ENCODE results near the gene OOSP1.

Gene OOSP1

GRCh38 chr11:59992425-59992824 lies 54.2 kb downstream of the OOSP1 start:
- H3K4me3 ChIP-seq (ENCODE audit: low read length): no peak overlapping the region
- DNase-seq (ENCODE audit: low read depth): no peak

DNA sequence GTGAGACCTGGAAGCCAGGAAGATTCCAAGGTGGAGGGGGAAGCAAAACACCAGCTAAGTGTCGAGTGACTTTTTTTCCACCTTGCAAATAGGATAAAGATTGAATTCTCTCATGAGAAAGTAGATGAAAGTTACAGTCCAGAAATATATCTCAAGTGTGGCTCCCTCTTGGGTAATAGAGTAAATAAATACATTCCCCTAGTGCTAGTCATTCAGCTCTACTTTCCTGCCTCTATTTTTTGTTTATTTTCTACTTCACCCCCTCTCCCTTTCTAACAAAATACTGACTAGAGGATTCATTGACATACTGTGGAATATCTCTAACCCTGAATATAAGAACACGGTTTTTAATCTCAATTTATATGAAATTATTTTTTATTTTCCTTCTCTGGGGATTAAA lies 59.6 kb downstream of the OOSP1 start:
- Histone ChIP-seq H3K27me3 (replicated peaks; ENCODE audit: control insufficient read depth, insufficient read depth, low read length) (no peaks in the 10 kb centered on the region), H3K4me3 (ENCODE audit: low read length) (no peak overlapping the region), H3K36me3 (ENCODE audit: control insufficient read depth, insufficient read depth, low read length, severe bottlenecking) (no peaks in the 10 kb centered on the region), H3K9me3 (ENCODE audit: control insufficient read depth, low read length) (peaks cover 7% of the 10 kb centered on the region), H3K9ac (ENCODE audit: low read length) (no peak overlapping the region), H3K4me1 (ENCODE audit: control insufficient read depth, insufficient read depth, low read length) (no peaks in the 10 kb centered on the region)
- no peak for DNase-seq (ENCODE audit: low read depth)

More at GRCh38 chr11:59992425-59992824, 54.2 kb downstream of the OOSP1 start:
- Histone ChIP-seq H3K4me1 (ENCODE audit: control insufficient read depth, insufficient read depth, low read length) (no peaks in the 10 kb centered on the region), H3K27me3 (replicated peaks; ENCODE audit: control insufficient read depth, insufficient read depth, low read length) (no peaks in the 10 kb centered on the region), H3K9me3 (ENCODE audit: control insufficient read depth, low read length) (peaks cover 9% of the 10 kb centered on the region), H3K36me3 (ENCODE audit: control insufficient read depth, insufficient read depth, low read length, severe bottlenecking) (no peaks in the 10 kb centered on the region), H3K9ac (ENCODE audit: low read length) (no peak overlapping the region)

DNA sequence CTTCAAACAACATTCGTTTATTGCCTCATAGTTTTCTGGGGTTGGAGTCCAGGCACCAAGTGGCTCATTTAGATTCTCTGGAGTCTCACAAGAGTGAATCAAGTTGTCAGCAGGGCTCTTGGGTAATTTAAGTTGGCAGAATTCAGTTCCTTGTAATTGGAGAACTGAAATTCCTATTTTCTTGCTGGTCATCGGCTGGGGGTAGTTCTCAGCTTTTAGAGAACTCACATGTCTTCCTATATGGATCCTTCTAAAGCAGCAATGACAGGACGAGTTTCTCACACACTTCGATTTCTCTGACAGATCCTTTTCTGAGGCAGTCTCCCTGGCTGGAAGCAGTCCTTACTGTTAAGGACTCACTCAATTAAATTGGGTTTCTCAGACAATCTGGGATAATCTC lies 61.5 kb downstream of the OOSP1 start:
- Histone ChIP-seq H3K4me3 (ENCODE audit: low read length) (no peak overlapping the region), H3K9me3 (ENCODE audit: control insufficient read depth, low read length) (peaks cover 7% of the 10 kb centered on the region), H3K9ac (ENCODE audit: low read length) (no peak overlapping the region), H3K4me1 (ENCODE audit: control insufficient read depth, insufficient read depth, low read length) (no peaks in the 10 kb centered on the region), H3K27me3 (replicated peaks; ENCODE audit: control insufficient read depth, insufficient read depth, low read length) (no peaks in the 10 kb centered on the region), H3K36me3 (ENCODE audit: control insufficient read depth, insufficient read depth, low read length, severe bottlenecking) (no peaks in the 10 kb centered on the region)
- DNase-seq (ENCODE audit: low read depth): no peak

DNA sequence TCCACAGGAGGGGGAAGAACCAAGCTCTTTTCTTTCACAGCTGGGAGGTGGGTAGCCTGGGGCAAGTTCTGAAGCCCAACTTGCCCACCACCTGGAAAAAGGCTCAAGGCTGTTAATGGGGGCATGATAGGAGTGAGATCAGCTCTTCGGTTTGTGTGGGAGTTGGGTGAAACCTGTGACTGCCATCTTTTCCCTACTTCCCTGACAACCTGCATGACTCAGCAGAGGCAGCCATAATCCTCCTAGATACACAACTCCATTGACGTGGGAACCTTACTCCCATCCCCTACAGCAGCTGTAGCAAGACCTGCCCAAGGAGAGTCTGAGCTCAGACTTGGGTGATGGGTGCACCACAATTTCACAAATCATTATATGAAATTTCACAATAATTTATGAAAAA lies 65.5 kb downstream of the OOSP1 start:
- Histone ChIP-seq H3K4me1 (ENCODE audit: control insufficient read depth, insufficient read depth, low read length) (no peaks in the 10 kb centered on the region), H3K9me3 (ENCODE audit: control insufficient read depth, low read length) (peaks cover 7% of the 10 kb centered on the region), H3K9ac (ENCODE audit: low read length) (no peak overlapping the region), H3K27me3 (replicated peaks; ENCODE audit: control insufficient read depth, insufficient read depth, low read length) (no peaks in the 10 kb centered on the region), H3K4me3 (ENCODE audit: low read length) (no peak overlapping the region), H3K36me3 (ENCODE audit: control insufficient read depth, insufficient read depth, low read length, severe bottlenecking) (no peaks in the 10 kb centered on the region)
- DNase-seq (ENCODE audit: low read depth): no peak

DNA sequence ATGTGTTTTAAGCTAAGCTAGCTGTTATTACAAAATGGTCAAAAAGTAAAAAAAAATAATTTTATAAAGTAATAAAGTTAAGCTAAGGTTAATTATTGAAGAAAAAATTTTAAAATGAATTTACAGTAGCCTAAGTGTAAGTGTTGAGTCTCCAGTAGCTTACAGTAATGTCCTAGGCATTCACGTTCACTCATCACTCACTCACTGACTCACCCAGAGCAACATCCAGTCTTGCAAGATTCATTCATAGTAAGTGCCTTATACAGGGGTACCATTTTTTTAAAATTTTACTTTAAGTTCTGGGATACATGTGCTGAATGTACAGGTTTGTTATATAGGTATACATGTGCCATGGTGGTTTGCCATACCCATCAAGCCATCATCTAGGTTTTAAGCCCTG lies 67.1 kb downstream of the OOSP1 start:
- Histone ChIP-seq H3K4me3 (ENCODE audit: low read length) (no peak overlapping the region), H3K4me1 (ENCODE audit: control insufficient read depth, insufficient read depth, low read length) (no peaks in the 10 kb centered on the region), H3K9ac (ENCODE audit: low read length) (no peak overlapping the region), H3K36me3 (ENCODE audit: control insufficient read depth, insufficient read depth, low read length, severe bottlenecking) (no peaks in the 10 kb centered on the region), H3K27me3 (replicated peaks; ENCODE audit: control insufficient read depth, insufficient read depth, low read length) (no peaks in the 10 kb centered on the region), H3K9me3 (ENCODE audit: control insufficient read depth, low read length) (no peaks in the 10 kb centered on the region)
- no peak for DNase-seq (ENCODE audit: low read depth)
